Astrocyte of the spinal cord (primary cell): ENCODE measurements around the gene PLEKHG5.

ENCODE experiments used
- DNase-seq: peaks from one replicate; pipeline ENCODE4 v3.0.0; 2011; ENCODE audit warnings: low read depth, low spot score
- H3K4me3 ChIP-seq: 2 replicates; pipeline ENCODE4 v1.5.1; 2011; ENCODE audit warnings: low read depth, mild to moderate bottlenecking, low read length, moderate library complexity
- in situ Hi-C: cut with HindIII; loops from 2 replicates; pipeline ENCODE4 v1.10.0; 2017; ENCODE audit warnings: low sequenced_read_pairs
- TF ChIP-seq, protein P1 (sequence below): IDR thresholded peaks from 2 replicates; pipeline ENCODE4 v1.5.1; 2012; ENCODE audit warnings: low read depth, mild to moderate bottlenecking, low read length, inconsistent platforms

The PLEKHG5 gene

DNA sequence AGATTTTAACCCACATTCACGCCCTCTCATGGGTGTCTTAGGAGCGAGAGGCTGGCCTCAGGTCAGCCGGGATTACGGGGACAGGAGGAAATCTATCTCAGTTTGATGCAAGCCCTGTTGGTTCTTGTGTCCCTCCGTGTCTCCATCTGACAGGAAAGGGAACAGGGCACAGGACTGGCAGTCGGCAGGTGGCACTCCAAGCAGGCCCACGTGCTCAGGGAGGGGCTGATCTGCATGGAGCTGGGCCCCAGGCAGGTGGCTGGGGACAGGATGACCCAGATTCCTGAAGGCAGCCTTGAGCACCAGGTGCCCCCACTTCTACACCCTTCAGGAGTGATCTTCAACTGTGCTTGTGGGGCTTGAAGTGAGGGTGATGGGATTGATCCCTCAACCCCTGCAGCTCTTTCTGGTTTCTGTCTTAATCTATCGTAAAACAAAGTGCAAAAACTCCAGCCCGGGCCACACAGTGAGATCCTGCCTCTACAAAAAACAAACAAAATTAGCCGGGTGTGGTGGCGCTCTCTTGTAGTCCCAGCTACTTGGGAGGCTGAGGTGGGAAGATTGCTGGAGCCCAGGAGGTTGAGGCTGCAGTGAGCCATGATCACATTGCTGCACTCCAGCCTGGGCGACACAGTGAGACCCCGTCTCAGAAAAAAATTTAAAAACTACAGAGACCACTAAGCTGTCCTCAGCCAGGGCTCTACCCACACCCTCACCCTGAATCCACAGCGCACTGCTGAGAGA lies 8.3 kb downstream of the PLEKHG5 start:
- no peak overlapping the region for H3K4me3 ChIP-seq
- DNase-seq = no peak
- in situ Hi-C loops = no loop called here
- TF ChIP-seq, protein P1, sequence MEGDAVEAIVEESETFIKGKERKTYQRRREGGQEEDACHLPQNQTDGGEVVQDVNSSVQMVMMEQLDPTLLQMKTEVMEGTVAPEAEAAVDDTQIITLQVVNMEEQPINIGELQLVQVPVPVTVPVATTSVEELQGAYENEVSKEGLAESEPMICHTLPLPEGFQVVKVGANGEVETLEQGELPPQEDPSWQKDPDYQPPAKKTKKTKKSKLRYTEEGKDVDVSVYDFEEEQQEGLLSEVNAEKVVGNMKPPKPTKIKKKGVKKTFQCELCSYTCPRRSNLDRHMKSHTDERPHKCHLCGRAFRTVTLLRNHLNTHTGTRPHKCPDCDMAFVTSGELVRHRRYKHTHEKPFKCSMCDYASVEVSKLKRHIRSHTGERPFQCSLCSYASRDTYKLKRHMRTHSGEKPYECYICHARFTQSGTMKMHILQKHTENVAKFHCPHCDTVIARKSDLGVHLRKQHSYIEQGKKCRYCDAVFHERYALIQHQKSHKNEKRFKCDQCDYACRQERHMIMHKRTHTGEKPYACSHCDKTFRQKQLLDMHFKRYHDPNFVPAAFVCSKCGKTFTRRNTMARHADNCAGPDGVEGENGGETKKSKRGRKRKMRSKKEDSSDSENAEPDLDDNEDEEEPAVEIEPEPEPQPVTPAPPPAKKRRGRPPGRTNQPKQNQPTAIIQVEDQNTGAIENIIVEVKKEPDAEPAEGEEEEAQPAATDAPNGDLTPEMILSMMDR = no peak

DNA sequence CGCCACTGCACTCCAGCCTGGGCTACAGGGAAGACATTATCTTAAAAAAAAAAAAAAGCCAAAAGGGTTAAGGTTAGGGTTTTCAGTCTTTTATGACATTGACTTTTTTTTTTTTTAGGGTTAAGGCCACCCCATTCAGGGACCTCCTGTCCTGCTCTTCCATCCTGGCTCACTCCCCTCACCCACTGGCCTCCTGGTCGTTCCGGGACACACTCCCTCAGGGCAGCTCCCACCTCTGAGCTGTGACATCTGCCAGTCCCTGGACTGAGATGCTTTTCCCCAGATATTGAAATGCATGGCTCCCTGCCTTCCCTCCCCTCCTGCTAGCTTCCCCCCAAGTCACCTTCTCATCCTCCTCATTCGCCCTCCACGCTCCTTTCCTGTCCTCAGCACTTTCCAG lies 9.6 kb downstream of the PLEKHG5 start:
- TF ChIP-seq, protein P1 = no peak
- in situ Hi-C loops = no loop called here
- no peak for DNase-seq
- H3K4me3 ChIP-seq = no peak overlapping the region

DNA sequence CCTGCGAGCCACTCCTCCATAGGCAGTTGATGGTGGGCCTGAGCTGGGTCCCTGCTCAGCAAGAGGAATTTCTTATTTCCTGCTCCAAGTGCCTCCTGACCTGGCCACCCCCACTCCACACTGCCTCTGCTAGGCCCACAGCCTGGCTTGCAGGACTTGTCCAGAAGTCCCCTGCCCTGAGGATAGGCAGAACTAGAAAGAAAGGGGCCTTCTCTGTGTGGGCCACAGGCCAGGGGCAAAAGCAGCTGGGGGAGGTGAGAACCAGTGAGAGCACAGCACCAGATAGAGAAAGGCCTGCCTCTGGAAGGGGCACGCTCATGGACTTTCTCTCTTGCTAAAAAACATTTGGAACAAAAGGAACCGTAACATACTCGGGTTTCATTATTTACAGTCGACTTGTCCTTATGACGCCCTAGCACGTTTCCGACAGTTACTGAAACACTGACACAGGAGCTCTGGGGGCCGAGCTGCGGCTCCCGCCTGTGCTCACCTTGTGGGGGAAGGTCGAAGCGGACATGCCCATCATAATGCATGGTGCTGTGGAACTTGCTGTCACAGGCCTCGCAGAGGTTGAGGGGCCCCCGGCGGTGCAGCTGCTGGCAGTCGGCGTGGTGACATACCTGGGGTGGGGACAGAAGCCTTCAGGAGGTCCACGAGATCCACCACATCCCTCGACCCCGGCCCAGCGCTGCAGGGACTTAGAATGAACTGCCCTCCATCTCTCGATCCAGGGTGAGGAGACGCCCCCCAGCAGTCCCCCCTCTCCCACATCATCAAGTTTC lies 14.2 kb downstream of the PLEKHG5 start:
- TF ChIP-seq, protein P1 = no peak
- DNase-seq = no peak
- in situ Hi-C loops = no loop called here
- no peak overlapping the region for H3K4me3 ChIP-seq

DNA sequence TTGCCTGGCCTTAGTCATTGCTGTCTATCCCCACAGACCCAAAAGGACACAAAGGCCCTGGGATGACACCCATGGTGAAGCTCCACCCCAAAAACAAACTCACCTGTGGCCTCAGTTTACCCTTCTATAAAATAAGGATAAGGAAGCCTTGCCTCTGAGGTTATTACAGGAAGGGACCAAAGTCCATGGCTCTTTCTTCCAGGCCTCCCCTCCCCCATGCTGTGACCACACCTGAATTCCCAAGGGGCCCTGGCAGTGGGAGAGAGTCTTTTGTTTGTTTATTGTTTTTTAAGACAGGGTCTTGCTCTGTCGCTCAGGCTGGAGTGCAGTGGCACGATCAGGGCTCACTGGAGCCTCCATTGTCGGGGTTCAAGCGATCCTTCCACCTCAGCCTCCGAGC lies 15.0 kb downstream of the PLEKHG5 start:
- no peak for DNase-seq
- no peak overlapping the region for H3K4me3 ChIP-seq
- TF ChIP-seq, protein P1 = no peak
- in situ Hi-C loops = no loop called here

DNA sequence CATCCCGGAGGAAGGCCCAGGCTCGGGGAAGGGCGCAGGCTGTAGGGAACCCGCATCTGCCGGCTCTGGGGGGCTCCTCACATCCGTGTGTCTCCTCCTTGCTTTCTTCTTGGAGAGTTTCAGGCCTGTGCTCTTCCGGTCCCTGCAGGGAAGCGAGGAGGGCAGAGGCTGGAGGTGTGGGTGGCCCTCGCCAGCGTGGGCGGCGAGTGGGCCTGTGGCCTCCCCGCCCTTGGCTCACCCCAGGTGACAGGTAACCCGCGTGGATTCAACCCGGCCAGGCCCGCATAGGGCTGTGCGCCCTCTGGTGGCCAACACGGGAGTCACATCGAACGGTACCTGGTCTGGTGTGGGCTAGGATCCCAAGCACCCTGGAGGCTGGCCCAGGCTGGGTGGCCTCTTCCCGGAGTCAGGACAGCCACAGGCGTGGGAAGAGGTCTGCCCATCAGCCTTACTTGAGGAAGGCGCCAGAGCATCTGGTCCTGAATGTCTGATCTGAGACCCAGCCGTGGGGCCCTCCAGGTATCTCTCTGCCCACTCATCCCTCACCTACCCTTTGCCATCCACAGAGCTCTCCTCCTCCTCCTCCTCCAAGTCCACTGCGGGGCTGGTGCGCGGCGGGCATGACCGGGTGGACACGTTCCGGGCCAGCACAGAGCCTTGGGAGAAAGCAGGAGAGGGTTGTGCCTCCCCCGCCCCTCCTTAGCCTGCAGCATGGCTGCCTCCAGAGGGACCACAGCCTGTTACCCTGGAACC lies 15.9 kb downstream of the PLEKHG5 start:
- H3K4me3 ChIP-seq = no peak overlapping the region
- TF ChIP-seq, protein P1 = peak; percentile 96
- in situ Hi-C loops = no loop called here
- DNase-seq = no peak

DNA sequence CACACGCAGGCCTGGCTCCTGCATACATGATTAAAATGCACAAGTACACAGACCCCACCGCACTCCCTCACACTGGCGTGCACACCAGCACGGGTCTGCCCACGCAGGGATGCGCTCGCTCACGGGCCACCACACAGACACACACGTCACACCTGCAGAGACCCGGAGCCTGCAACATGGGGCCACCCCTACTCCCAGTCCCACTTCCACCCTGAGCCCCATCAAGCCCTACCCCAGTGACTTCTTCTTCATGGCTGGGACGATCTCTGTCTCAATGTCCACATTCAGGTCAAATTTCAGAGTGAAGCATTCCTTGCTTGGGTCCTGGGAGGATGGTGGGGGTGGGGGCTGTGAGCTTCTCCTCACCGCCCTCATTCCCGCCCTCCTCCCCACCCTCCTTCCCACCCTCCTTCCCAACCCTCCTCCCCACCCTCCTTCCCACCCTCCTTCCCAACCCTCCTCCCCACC lies 16.6 kb downstream of the PLEKHG5 start:
- TF ChIP-seq, protein P1 = no peak
- DNase-seq = no peak
- in situ Hi-C loops = no loop called here

More for the DNA sequence above, 16.6 kb downstream of the PLEKHG5 start:
- H3K4me3 ChIP-seq = no peak overlapping the region
